Lung (tissue), 12 donors: ENCODE results near the gene GBF1. TPM values are rescaled to one million over a fixed set of nuclear protein-coding genes. Genes with fewer than 3 reads are reported as not detected.

Source experiments
- ATAC-seq: fragments of 200-7000 bp; cut with Tn5 transposase; one replicate; pipeline ENCODE4 v1.9.1; 2020; ENCODE audit warnings: moderate number of reproducible peaks; ENCODE audit not compliant: insufficient read depth, low FRiP score
- DNase-seq, 3 donors: peaks; one replicate each; pipeline ENCODE4 v3.0.0-alpha.2; 2013 to 2017
- H3K27ac ChIP-seq, 2 donors: one replicate each; pipeline ENCODE4 v1.5.1; 2013; ENCODE audit warnings: mild to moderate bottlenecking in 2 of 2, moderate library complexity in 2 of 2, control low read depth in 1 of 2, inconsistent platforms in 1 of 2, low read depth in 1 of 2, low read length in 1 of 2
- H3K27me3 ChIP-seq, 3 donors: one replicate each; pipeline ENCODE4 v1.5.1; 2013; ENCODE audit warnings: low read length in 2 of 3; ENCODE audit not compliant: control insufficient read depth in 3 of 3, insufficient read depth in 3 of 3
- H3K36me3 ChIP-seq, 4 donors: one replicate each; pipeline ENCODE4 v1.5.1; 2013; ENCODE audit warnings: low read length in 4 of 4, mild to moderate bottlenecking in 1 of 4, moderate library complexity in 1 of 4; ENCODE audit not compliant: control insufficient read depth in 4 of 4, insufficient read depth in 4 of 4
- H3K4me1 ChIP-seq, 5 donors: one replicate each; pipeline ENCODE4 v1.5.1; 2013; ENCODE audit warnings: low read length in 5 of 5, mild to moderate bottlenecking in 2 of 5, moderate library complexity in 1 of 5; ENCODE audit not compliant: control insufficient read depth in 5 of 5, insufficient read depth in 5 of 5
- H3K4me3 ChIP-seq: one replicate; pipeline ENCODE4 v1.5.1; 2013; ENCODE audit warnings: mild to moderate bottlenecking, control low read depth, moderate library complexity
- H3K9ac ChIP-seq, 2 donors: one replicate each; pipeline ENCODE4 v1.5.1; 2013; ENCODE audit warnings: low read length in 2 of 2, control low read depth in 1 of 2; ENCODE audit not compliant: insufficient read depth in 1 of 2
- H3K9me3 ChIP-seq, 4 donors: one replicate each; pipeline ENCODE4 v1.5.1; 2013; ENCODE audit warnings: low read length in 3 of 4, mild to moderate bottlenecking in 1 of 4, moderate library complexity in 1 of 4; ENCODE audit not compliant: control insufficient read depth in 4 of 4, insufficient read depth in 3 of 4
- CTCF ChIP-seq: IDR thresholded peaks from 2 replicates; pipeline ENCODE4 v1.5.1; 2012; ENCODE audit warnings: mild to moderate bottlenecking; ENCODE audit errors: control extremely low read depth, extremely low read depth
- WGBS, 2 donors: extraction: QIAGEN DNeasy Blood & Tissue Kit; methylation state at CpG; one replicate each; pipeline ENCODE4 v1.1.7; 2013; 5-methylcytosine and 5-hydroxymethylcytosine counted together
- polyA plus RNA-seq, 2 donors: library from polyadenylated mRNA; stranded (reverse); fragments of 200-250 nt; gene quantifications; one replicate each; pipeline ENCODE4 v1.2.1, GENCODE V29; 2013
- total RNA-seq, 2 donors: library from RNA; depleted of rRNA in 1 of 2; stranded (reverse); fragments of >200 nt in 1 of 2; gene quantifications; one replicate each; pipeline ENCODE4 v1.2.1, GENCODE V29; 2014 to 2021
- donor health status: control.
- donor health status: control.
- donor health status: Bipolar disorder and iron deficiency.
- donor health status: healthy.
- donor health status: DM: yes; HTN: yes; CAD: no.

The GBF1 gene
- total and polyA plus RNA-seq, 4 donors = 11.6 to 48.5 (median 25.4) TPM

GRCh38 chr10:102200751-102201640 is 44.3 kb upstream of the GBF1 start:
- no peak for ATAC-seq

GRCh38 chr10:102202386-102202785 is 42.9 kb upstream of the GBF1 start:
- DNase-seq = no peak
- H3K4me3 ChIP-seq = no peak overlapping the region
- no peak overlapping the region for H3K9ac ChIP-seq
- ATAC-seq = no peak
- H3K27ac ChIP-seq = no peak overlapping the region
- no peaks in the 10 kb centered on the region for H3K36me3 ChIP-seq
- peaks cover 0 to 9% (median 3%) of the 10 kb centered on the region in 4 donors for H3K9me3 ChIP-seq
- no peaks in the 10 kb centered on the region for H3K27me3 ChIP-seq
- TF ChIP-seq CTCF = no peak
- WGBS, 2 donors = 84 to 89% methylated on average over 1 of the region's 1 CpG
- H3K4me1 ChIP-seq = no peaks in the 10 kb centered on the region

More at GRCh38 chr10:102200751-102201640, 44.3 kb upstream of the GBF1 start:
- Histone ChIP-seq H3K9ac (no peak overlapping the region), H3K27me3 (no peaks in the 10 kb centered on the region), H3K36me3 (no peaks in the 10 kb centered on the region), H3K4me3 (no peak overlapping the region), H3K27ac (no peak overlapping the region), H3K9me3 (peaks cover 0 to 9% (median 3%) of the 10 kb centered on the region in 4 donors), H3K4me1 (no peaks in the 10 kb centered on the region)
- TF ChIP-seq CTCF = no peak
- no peak for DNase-seq
- WGBS, 2 donors = 89% methylated on average over 34 of the region's 34 CpGs

GRCh38 chr10:102208311-102209035 is 36.9 kb upstream of the GBF1 start:
- WGBS, 2 donors = 40 to 67% methylated on average over 5 of the region's 5 CpGs

More at GRCh38 chr10:102208311-102209035, 36.9 kb upstream of the GBF1 start:
- Histone ChIP-seq H3K4me1 (peaks cover 0 to 13% (median 7%) of the 10 kb centered on the region in 5 donors), H3K36me3 (no peaks in the 10 kb centered on the region), H3K4me3 (no peak overlapping the region), H3K9me3 (peaks cover 0 to 9% (median 3%) of the 10 kb centered on the region in 4 donors), H3K27me3 (no peaks in the 10 kb centered on the region), H3K27ac (no peak overlapping the region), H3K9ac (peak overlapping the region in 1 of 2 donors; percentile 11)
- DNase-seq = peak; percentile 72 to 87 (median 79)
- TF ChIP-seq CTCF = no peak
- ATAC-seq = no peak
